ENCODE data around the gene DNASE1L3.

GRCh38 chr3:58206406-58207011, 4.3 kb downstream of the DNASE1L3 start:
- TF ChIP-seq POLR2A (IDR thresholded peaks at IDR 0.05) (no peak), CTCF (IDR thresholded peaks at IDR 0.05) (no peak)

Data from heart left ventricle (tissue), 13 donors.